H9 (cell line): ENCODE data around the gene MRPL55. TPM values are rescaled to one million over a fixed set of nuclear protein-coding genes. Genes with fewer than 3 reads are reported as not detected.

ENCODE experiments used
- DNase-seq: peaks from one replicate; pipeline ENCODE4 v3.0.0-alpha.2; 2017
- H2AFZ ChIP-seq: one replicate; pipeline ENCODE4 v1.6.1; 2013; ENCODE audit warnings: mild to moderate bottlenecking, low read length, control low read depth, moderate library complexity
- H2AK5ac ChIP-seq: 2 replicates; pipeline ENCODE4 v1.6.1; 2013; ENCODE audit warnings: low read length, control low read depth, mixed read lengths; ENCODE audit not compliant: insufficient read length
- H2BK120ac ChIP-seq: one replicate; pipeline ENCODE4 v1.6.1; 2013; ENCODE audit warnings: low read depth, mild to moderate bottlenecking, low read length, control low read depth, inconsistent platforms; ENCODE audit not compliant: poor library complexity, severe bottlenecking
- H2BK12ac ChIP-seq: 2 replicates; pipeline ENCODE4 v1.6.1; 2013; ENCODE audit warnings: low read length, control low read depth, mixed read lengths, low read depth; ENCODE audit not compliant: insufficient read length
- H2BK15ac ChIP-seq: 2 replicates; pipeline ENCODE4 v1.6.1; 2013; ENCODE audit warnings: low read depth, low read length, control low read depth
- H2BK20ac ChIP-seq: one replicate; pipeline ENCODE4 v1.6.1; 2013; ENCODE audit warnings: low read depth, mild to moderate bottlenecking, low read length, control low read depth, inconsistent platforms; ENCODE audit not compliant: poor library complexity, severe bottlenecking
- H2BK5ac ChIP-seq: 2 replicates; pipeline ENCODE4 v1.6.1; 2013; ENCODE audit warnings: low read length, control low read depth, mixed read lengths; ENCODE audit not compliant: insufficient read length
- H3K14ac ChIP-seq: 2 replicates; pipeline ENCODE4 v1.6.1; 2013; ENCODE audit warnings: low read length, control low read depth; ENCODE audit not compliant: insufficient read depth
- H3K18ac ChIP-seq: 2 replicates; pipeline ENCODE4 v1.6.1; 2013; ENCODE audit warnings: low read depth, mild to moderate bottlenecking, mixed read lengths, low read length, control low read depth; ENCODE audit not compliant: insufficient read length
- H3K23ac ChIP-seq: 2 replicates; pipeline ENCODE4 v1.6.1; 2013; ENCODE audit warnings: low read length, control low read depth, mixed read lengths, low read depth; ENCODE audit not compliant: insufficient read length
- H3K23me2 ChIP-seq: 2 replicates; pipeline ENCODE4 v1.6.1; 2013; ENCODE audit warnings: low read depth, mild to moderate bottlenecking, mixed read lengths, low read length, control low read depth; ENCODE audit not compliant: insufficient read length, poor library complexity, severe bottlenecking
- H3K27ac ChIP-seq: 2 replicates; pipeline ENCODE4 v1.5.1; 2013; ENCODE audit warnings: low read length, control low read depth, mixed read lengths, low read depth; ENCODE audit not compliant: insufficient read length
- H3K27me3 ChIP-seq: 2 replicates; pipeline ENCODE4 v1.6.1; 2013; ENCODE audit warnings: low read length, control low read depth, inconsistent platforms; ENCODE audit not compliant: insufficient read depth
- H3K4ac ChIP-seq: 2 replicates; pipeline ENCODE4 v1.6.1; 2013; ENCODE audit warnings: low read depth, mild to moderate bottlenecking, control low read depth, inconsistent platforms, low read length, moderate library complexity
- H3K4me1 ChIP-seq: 2 replicates; pipeline ENCODE4 v1.6.1; 2013; ENCODE audit warnings: low read length, control low read depth, inconsistent platforms; ENCODE audit not compliant: insufficient read depth
- H3K4me2 ChIP-seq: 2 replicates; pipeline ENCODE4 v1.6.1; 2013; ENCODE audit warnings: low read length, control low read depth, mixed read lengths; ENCODE audit not compliant: insufficient read length, insufficient read depth
- H3K56ac ChIP-seq: 2 replicates; pipeline ENCODE4 v1.6.1; 2013; ENCODE audit warnings: low read depth, mild to moderate bottlenecking, mixed read lengths, low read length, control low read depth; ENCODE audit not compliant: insufficient read length
- H3K79me1 ChIP-seq: 2 replicates; pipeline ENCODE4 v1.6.1; 2013; ENCODE audit warnings: low read depth, mild to moderate bottlenecking, moderate library complexity, low read length, control low read depth, inconsistent platforms; ENCODE audit not compliant: insufficient read depth, poor library complexity, severe bottlenecking
- H3K79me2 ChIP-seq: 2 replicates; pipeline ENCODE4 v1.6.1; 2013; ENCODE audit warnings: low read length, control low read depth, inconsistent platforms; ENCODE audit not compliant: insufficient read depth
- H3K9ac ChIP-seq: 2 replicates; pipeline ENCODE4 v1.6.1; 2013; ENCODE audit warnings: low read length, control low read depth, mixed read lengths; ENCODE audit not compliant: insufficient read length; ENCODE audit errors: extremely low read depth
- H3K9me3 ChIP-seq: one replicate; pipeline ENCODE4 v1.6.1; 2013; ENCODE audit warnings: low read depth, low read length, inconsistent platforms; ENCODE audit not compliant: control insufficient read depth
- H3T11ph ChIP-seq: one replicate; pipeline ENCODE4 v1.6.1; 2013; ENCODE audit warnings: mild to moderate bottlenecking, low read length, control low read depth, inconsistent platforms
- H4K20me1 ChIP-seq: one replicate; pipeline ENCODE4 v1.6.1; 2013; ENCODE audit not compliant: control insufficient read depth, insufficient read length, insufficient read depth
- H4K5ac ChIP-seq: 2 replicates; pipeline ENCODE4 v1.6.1; 2013; ENCODE audit warnings: low read depth, mild to moderate bottlenecking, mixed read lengths, low read length, control low read depth; ENCODE audit not compliant: insufficient read length
- H4K8ac ChIP-seq: replicated peaks from 2 replicates; pipeline ENCODE4 v1.6.1; 2013; ENCODE audit warnings: low read length, control low read depth, mixed read lengths, low read depth; ENCODE audit not compliant: insufficient read length
- H4K91ac ChIP-seq: 2 replicates; pipeline ENCODE4 v1.6.1; 2013; ENCODE audit warnings: low read depth, mild to moderate bottlenecking, moderate library complexity, mixed read lengths, low read length, control low read depth; ENCODE audit not compliant: insufficient read length
- H3K27ac Mint-ChIP-seq, 3 experiments: 2 replicates in 2 of 3; 3 replicates in 1 of 3; pipeline ENCODE4 v1.8.0; 2020 to 2021; ENCODE audit warnings: mixed read lengths in 3 of 3, mild to moderate bottlenecking in 1 of 3, moderate library complexity in 1 of 3
- H3K27me3 Mint-ChIP-seq: 2 replicates; pipeline ENCODE4 v1.8.0; 2021; ENCODE audit warnings: low read depth, mild to moderate bottlenecking, moderate library complexity, mixed read lengths
- H3K36me3 Mint-ChIP-seq, 3 experiments: 2 replicates in 2 of 3; 3 replicates in 1 of 3; pipeline ENCODE4 v1.8.0; 2020 to 2021; ENCODE audit warnings: low read depth in 3 of 3, mixed read lengths in 3 of 3; ENCODE audit not compliant: insufficient read depth in 1 of 3
- H3K4me1 Mint-ChIP-seq, 2 experiments: 2 replicates each; pipeline ENCODE4 v1.8.0; 2020; ENCODE audit warnings: mixed read lengths in 2 of 2
- H3K4me3 Mint-ChIP-seq, 2 experiments: 2 replicates in 1 of 2; 3 replicates in 1 of 2; pipeline ENCODE4 v1.8.0; 2020 to 2021; ENCODE audit warnings: mild to moderate bottlenecking in 2 of 2, mixed read lengths in 2 of 2, moderate library complexity in 1 of 2
- H3K9me3 Mint-ChIP-seq, 2 experiments: 2 replicates in 1 of 2; 3 replicates in 1 of 2; pipeline ENCODE4 v1.8.0; 2020; ENCODE audit warnings: mild to moderate bottlenecking in 2 of 2, mixed read lengths in 2 of 2, moderate library complexity in 1 of 2
- WGBS: extraction: QIAGEN DNeasy Blood & Tissue Kit; methylation state at CpG from one replicate; pipeline ENCODE4 v1.1.7; 2013; ENCODE audit warnings: missing lambda C conversion rate, low lambda C conversion rate, mixed read lengths; ENCODE audit not compliant: insufficient read length; ENCODE audit errors: extremely low coverage; 5-methylcytosine and 5-hydroxymethylcytosine counted together
- total RNA-seq: library from RNA; stranded (reverse); gene quantifications from 2 replicates; pipeline ENCODE4 v1.2.1, GENCODE V29; 2021
- TF ChIP-seq, protein P1 (sequence below): fragments of 200-600 bp; sonication (generic); conservative IDR thresholded peaks from 3 replicates; pipeline ENCODE4 v1.8.0; 2021; ENCODE audit warnings: antibody characterized with exemption, mild to moderate bottlenecking

MRPL55 gene
- total RNA-seq, 1 experiment from 2014 or later: 62.3 TPM

DNA sequence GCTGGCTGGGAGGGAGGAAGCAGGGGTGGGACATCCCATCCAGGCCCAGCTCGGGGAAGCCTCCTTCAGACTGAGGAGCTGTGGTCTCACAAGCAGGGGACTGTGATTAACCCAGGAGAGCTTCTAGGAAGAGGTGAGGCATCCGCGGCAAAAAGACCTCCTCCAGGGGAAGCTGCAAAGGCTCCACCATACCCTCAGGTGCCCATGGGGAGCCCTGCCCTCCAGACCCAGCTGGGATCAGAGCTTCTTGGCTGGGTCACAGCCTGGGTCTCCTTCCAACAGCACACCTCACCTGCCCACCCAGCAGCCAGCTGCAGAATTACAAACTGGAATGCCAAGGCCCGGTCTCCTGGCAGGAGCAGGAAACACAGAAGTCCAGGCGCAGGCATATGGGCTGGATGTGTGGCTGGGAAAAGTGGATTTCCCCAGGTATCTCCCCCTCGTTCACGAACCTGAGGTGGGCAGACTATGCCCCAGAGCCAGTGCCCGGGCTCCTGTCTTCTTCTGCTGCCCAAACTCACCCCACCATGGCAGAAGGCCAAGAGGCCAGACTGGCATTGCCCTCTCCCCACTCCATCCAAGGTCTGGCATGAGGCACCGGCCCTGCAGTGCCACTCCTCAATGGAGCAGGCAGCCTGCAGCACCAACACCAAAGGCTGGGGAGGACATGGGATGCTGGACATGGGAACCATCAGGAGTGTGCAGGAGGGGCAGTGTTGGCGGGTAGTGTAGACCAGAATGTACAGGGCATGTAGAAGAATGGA is 42.0 kb downstream of the MRPL55 start:
- Histone ChIP-seq H4K8ac (no peak overlapping the region), H3K4me1 (no peaks in the 10 kb centered on the region), H3K23ac (no peak overlapping the region), H2BK20ac (no peak overlapping the region), H3K27ac (no peak overlapping the region), H3K23me2 (no peaks in the 10 kb centered on the region), H2BK5ac (no peak overlapping the region), H4K20me1 (no peaks in the 10 kb centered on the region), H2AFZ (no peak overlapping the region), H4K91ac (no peak overlapping the region), H2AK5ac (no peak overlapping the region), H3K27me3 (peaks cover 54% of the 10 kb centered on the region; the same call in 1 of the 2 replicates), H3T11ph (no peak overlapping the region), H4K5ac (no peak overlapping the region), H3K9ac (no peak overlapping the region), H3K4ac (no peak overlapping the region), H3K79me1 (no peaks in the 10 kb centered on the region), H3K18ac (no peak overlapping the region), H3K79me2 (no peaks in the 10 kb centered on the region), H3K4me2 (no peak overlapping the region), H2BK12ac (no peak overlapping the region), H3K14ac (no peak overlapping the region; the same call in 1 of the 2 replicates), H3K56ac (no peak overlapping the region), H2BK15ac (no peak overlapping the region), H2BK120ac (no peak overlapping the region), H3K9me3 (no peaks in the 10 kb centered on the region)
- Mint-ChIP-seq H3K4me3 (no peak overlapping the region), H3K27ac (no peak overlapping the region), H3K4me1 (peaks cover 0 to 2% of the 10 kb centered on the region in 2 experiments; a peak in 1 of 4 replicates), H3K27me3 (peaks cover 75% of the 10 kb centered on the region), H3K9me3 (no peaks in the 10 kb centered on the region; a peak in 1 of 5 replicates), H3K36me3 (no peaks in the 10 kb centered on the region)
- DNase-seq: no peak
- no CpG with 5 or more reads among the region's 10 CpGs for WGBS
- TF ChIP-seq, protein P1, sequence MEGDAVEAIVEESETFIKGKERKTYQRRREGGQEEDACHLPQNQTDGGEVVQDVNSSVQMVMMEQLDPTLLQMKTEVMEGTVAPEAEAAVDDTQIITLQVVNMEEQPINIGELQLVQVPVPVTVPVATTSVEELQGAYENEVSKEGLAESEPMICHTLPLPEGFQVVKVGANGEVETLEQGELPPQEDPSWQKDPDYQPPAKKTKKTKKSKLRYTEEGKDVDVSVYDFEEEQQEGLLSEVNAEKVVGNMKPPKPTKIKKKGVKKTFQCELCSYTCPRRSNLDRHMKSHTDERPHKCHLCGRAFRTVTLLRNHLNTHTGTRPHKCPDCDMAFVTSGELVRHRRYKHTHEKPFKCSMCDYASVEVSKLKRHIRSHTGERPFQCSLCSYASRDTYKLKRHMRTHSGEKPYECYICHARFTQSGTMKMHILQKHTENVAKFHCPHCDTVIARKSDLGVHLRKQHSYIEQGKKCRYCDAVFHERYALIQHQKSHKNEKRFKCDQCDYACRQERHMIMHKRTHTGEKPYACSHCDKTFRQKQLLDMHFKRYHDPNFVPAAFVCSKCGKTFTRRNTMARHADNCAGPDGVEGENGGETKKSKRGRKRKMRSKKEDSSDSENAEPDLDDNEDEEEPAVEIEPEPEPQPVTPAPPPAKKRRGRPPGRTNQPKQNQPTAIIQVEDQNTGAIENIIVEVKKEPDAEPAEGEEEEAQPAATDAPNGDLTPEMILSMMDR: no peak
